ENCODE measurements around the gene ICOSLG.
A peak's percentile ranks its signal among the peaks of the same experiment; 100 is the strongest.
"Not testable (repeated sequence)": the region's sequence is repeated elsewhere in the genome, so short reads cannot be mapped to it uniquely, and the experiment has no call there.

The ICOSLG gene, protein sequence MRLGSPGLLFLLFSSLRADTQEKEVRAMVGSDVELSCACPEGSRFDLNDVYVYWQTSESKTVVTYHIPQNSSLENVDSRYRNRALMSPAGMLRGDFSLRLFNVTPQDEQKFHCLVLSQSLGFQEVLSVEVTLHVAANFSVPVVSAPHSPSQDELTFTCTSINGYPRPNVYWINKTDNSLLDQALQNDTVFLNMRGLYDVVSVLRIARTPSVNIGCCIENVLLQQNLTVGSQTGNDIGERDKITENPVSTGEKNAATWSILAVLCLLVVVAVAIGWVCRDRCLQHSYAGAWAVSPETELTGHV

DNA sequence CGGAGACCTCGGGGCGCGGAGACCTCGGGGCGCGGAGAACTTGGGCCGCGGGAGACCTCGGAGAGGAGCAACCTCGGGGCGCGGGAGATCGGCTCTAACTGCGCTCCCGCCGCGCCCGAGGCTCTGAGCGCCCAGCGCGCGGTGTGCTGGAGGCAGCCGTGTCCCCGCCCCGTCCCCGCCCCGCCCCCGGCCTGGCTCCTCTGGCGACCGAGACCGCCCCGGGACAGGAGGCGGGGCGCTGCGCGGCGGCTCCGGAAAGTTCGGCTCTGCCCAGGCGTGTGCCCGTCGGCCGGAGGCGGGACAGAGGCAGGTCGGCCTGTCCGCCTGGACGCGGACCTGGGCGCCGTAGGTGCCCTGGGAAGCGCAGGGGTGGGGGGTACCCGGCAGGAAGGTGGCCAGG, at the start of gene ICOSLG:
ICOSLG (minus strand) TSS at position 102 of the 400 bp plus-strand sequence. CDS start 126 bp downstream, outside the sequence.
- H3K4me1 ChIP-seq (ENCODE audit: control insufficient read depth, insufficient read depth, low read length); H3K36me3 ChIP-seq (ENCODE audit: control insufficient read depth in 2 of 2, insufficient read depth in 2 of 2, low read length in 2 of 2); H3K27me3 ChIP-seq (ENCODE audit: control insufficient read depth in 1 of 2, insufficient read depth in 2 of 2, low read length in 2 of 2); H3K4me3 ChIP-seq (ENCODE audit: low read length in 2 of 2); H3K9me3 ChIP-seq (ENCODE audit: control insufficient read depth in 2 of 2, low read length in 2 of 2); H3K27ac ChIP-seq (ENCODE audit: low read length); H3K9ac ChIP-seq (ENCODE audit: low read length in 2 of 2): not testable (repeated sequence)

DNA sequence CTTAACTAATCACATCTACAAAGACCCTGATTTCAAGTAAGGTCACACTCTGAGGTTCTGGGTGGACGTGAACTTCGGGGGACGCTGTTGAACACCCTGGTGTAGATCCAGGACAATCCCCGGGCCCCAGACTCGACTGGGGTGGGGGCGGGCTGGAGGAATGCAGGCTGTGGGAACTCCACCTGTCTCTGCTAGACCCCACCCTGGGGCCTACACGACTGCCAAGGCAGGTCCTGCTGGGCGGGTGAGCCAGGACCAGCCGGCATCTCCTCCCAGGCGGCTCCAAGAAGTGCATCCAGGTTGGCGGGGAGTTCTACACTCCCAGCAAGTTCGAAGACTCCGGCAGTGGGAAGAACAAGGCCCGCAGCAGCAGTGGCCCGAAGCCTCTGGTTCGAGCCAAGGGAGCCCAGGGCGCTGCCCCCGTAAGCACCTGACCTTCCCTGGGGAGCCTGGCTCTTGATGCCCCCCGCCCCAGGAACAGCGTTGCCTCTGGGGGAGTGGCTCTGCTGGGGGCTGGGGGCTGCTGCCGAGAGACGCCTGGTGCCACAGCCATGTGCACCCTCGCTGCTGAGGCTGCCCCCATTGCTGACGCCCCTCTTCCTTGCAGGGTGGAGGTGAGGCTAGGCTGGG, 48.8 kb upstream of the ICOSLG start:
- Histone ChIP-seq H3K9ac (ENCODE audit: low read length in 2 of 2) (no peak overlapping the region), H3K9me3 (ENCODE audit: control insufficient read depth in 2 of 2, low read length in 2 of 2) (no peaks in the 10 kb centered on the region), H3K4me1 (ENCODE audit: control insufficient read depth, insufficient read depth, low read length) (peaks cover 3% of the 10 kb centered on the region), H3K27ac (ENCODE audit: low read length) (no peak overlapping the region), H3K4me3 (ENCODE audit: low read length in 2 of 2) (no peak overlapping the region), H3K36me3 (ENCODE audit: control insufficient read depth in 2 of 2, insufficient read depth in 2 of 2, low read length in 2 of 2) (no peaks in the 10 kb centered on the region), H3K27me3 (ENCODE audit: control insufficient read depth in 1 of 2, insufficient read depth in 2 of 2, low read length in 2 of 2) (peaks cover 9 to 25% of the 10 kb centered on the region in 2 donors)

DNA sequence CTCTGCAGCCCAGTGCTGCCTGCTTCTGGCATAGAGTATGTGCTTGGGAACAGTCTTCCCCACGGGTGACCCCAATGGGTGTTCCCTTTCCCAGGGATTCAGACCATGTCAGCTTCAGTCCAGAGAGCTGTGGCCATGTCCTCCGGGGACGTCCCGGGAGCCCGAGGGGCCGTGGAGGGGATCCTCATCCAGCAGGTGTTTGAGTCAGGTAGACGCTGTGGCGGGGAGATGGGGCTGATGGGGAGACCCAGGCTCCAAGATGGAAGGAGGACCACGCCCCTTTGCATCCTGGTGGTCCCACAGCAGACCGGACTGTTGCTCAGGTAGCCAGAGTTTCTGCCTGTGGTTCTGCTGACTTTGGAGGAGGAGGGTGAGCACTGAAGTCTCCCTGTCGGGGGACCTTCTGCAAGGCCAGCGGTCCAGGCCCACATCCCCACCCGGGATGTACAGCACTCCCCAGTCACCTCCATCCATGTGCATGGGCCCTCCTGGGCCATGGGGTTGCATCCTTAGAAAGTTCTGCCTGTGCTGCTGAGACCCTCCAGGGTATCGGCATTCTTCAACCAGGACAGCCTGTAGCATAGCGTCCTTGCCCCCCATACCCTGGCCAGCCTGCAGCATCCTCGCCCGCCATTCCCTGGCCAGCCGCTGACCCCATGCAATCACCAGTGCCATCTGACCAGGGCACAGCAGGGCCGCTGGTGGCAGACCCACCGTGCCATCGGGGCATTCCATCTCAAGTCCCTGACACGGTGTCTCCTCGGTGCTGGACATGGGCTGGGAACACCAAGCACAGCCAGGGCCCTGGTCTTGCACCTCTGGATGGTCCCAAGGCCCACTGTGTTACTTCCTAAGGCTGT, 47.7 kb upstream of the ICOSLG start:
- Histone ChIP-seq H3K36me3 (ENCODE audit: control insufficient read depth in 2 of 2, insufficient read depth in 2 of 2, low read length in 2 of 2) (no peaks in the 10 kb centered on the region), H3K27ac (ENCODE audit: low read length) (no peak overlapping the region), H3K4me3 (ENCODE audit: low read length in 2 of 2) (no peak overlapping the region), H3K9me3 (ENCODE audit: control insufficient read depth in 2 of 2, low read length in 2 of 2) (no peaks in the 10 kb centered on the region), H3K9ac (ENCODE audit: low read length in 2 of 2) (no peak overlapping the region), H3K27me3 (ENCODE audit: control insufficient read depth in 1 of 2, insufficient read depth in 2 of 2, low read length in 2 of 2) (peaks cover 9 to 25% of the 10 kb centered on the region in 2 donors), H3K4me1 (ENCODE audit: control insufficient read depth, insufficient read depth, low read length) (no peaks in the 10 kb centered on the region)

DNA sequence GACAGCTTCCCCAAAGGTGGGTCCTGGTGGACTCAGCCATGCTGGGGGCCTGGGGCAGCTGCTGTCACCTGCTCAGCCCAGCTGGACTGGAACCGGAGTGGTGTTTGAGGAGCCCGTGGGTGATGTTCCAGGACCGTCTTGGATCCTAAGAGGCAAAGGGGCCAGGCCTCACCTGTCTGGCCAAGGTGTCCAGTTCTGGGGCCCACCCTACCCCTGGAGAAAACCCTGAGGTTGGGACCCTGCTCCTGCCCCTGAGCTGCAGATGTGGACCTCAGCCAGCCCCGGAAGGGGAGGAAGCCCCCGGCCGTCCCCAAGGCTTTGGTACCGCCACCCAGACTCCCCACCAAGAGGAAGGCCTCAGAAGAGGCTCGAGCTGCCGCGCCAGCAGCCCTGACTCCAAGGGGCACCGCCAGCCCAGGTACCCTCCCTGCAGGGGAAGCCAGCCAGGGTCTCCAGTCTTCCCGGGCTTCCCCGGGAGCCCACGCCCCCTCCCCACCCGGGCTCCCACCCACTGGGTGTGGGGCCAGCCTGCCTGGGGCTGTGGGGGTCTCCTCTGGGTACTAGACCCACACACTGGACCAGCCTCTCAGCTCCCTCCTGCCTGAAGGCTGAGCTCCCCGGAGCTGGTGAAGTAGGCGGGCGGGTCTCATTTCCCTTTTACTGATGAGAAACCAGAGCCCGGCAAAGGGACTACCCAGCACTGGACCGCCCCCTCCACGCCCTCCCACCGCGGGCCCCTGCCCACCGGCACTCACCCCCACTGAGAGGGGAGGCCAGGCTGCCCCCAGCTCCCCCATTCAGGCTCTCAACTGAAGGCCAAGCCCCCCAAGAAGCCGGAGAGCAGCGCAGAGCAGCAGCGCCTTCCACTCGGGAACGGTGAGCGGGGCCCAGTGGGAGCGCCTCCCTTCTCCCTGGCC, 46.2 kb upstream of the ICOSLG start:
- Histone ChIP-seq H3K4me3 (ENCODE audit: low read length in 2 of 2) (no peak overlapping the region), H3K9me3 (ENCODE audit: control insufficient read depth in 2 of 2, low read length in 2 of 2) (no peaks in the 10 kb centered on the region), H3K4me1 (ENCODE audit: control insufficient read depth, insufficient read depth, low read length) (no peaks in the 10 kb centered on the region), H3K27ac (ENCODE audit: low read length) (no peak overlapping the region), H3K27me3 (ENCODE audit: control insufficient read depth in 1 of 2, insufficient read depth in 2 of 2, low read length in 2 of 2) (peaks cover 9 to 25% of the 10 kb centered on the region in 2 donors), H3K36me3 (ENCODE audit: control insufficient read depth in 2 of 2, insufficient read depth in 2 of 2, low read length in 2 of 2) (no peaks in the 10 kb centered on the region), H3K9ac (ENCODE audit: low read length in 2 of 2) (no peak overlapping the region)

DNA sequence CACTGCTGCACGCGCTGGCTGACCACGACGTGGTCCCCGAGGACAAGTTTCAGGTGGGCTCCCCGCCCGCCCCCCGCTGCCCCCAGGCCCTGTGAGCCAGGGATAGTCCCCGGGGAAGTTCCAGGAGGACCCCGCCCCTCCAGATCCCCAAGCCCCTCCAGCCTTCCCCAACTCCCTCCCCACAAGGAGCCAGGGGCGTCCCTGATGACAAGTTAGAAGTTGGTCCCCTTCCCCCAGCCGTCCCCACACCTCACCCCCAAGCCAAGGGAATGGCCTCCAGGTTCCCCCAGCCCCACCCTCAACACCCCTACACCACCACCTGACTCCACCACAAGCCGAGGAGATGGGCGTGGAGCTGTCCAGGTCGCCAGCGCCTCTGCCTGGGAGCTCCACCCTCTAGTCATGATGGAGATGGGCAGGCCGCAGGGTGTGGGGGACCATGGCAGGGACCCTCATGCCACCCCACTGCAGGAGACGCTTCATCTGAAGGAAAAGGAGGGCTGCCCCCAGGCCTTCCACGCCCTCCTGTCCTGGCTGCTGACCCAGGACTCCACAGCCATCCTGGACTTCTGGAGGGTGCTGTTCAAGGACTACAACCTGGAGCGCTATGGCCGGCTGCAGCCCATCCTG, 45.5 kb upstream of the ICOSLG start:
- H3K4me3 ChIP-seq (ENCODE audit: low read length in 2 of 2) = no peak overlapping the region
- no peaks in the 10 kb centered on the region for H3K9me3 ChIP-seq (ENCODE audit: control insufficient read depth in 2 of 2, low read length in 2 of 2)
- no peak overlapping the region for H3K9ac ChIP-seq (ENCODE audit: low read length in 2 of 2)
- H3K36me3 ChIP-seq (ENCODE audit: control insufficient read depth in 2 of 2, insufficient read depth in 2 of 2, low read length in 2 of 2) = no peaks in the 10 kb centered on the region
- H3K4me1 ChIP-seq (ENCODE audit: control insufficient read depth, insufficient read depth, low read length) = no peaks in the 10 kb centered on the region
- H3K27me3 ChIP-seq (ENCODE audit: control insufficient read depth in 1 of 2, insufficient read depth in 2 of 2, low read length in 2 of 2) = peaks cover 9 to 25% of the 10 kb centered on the region in 2 donors
- H3K27ac ChIP-seq (ENCODE audit: low read length) = no peak overlapping the region

DNA sequence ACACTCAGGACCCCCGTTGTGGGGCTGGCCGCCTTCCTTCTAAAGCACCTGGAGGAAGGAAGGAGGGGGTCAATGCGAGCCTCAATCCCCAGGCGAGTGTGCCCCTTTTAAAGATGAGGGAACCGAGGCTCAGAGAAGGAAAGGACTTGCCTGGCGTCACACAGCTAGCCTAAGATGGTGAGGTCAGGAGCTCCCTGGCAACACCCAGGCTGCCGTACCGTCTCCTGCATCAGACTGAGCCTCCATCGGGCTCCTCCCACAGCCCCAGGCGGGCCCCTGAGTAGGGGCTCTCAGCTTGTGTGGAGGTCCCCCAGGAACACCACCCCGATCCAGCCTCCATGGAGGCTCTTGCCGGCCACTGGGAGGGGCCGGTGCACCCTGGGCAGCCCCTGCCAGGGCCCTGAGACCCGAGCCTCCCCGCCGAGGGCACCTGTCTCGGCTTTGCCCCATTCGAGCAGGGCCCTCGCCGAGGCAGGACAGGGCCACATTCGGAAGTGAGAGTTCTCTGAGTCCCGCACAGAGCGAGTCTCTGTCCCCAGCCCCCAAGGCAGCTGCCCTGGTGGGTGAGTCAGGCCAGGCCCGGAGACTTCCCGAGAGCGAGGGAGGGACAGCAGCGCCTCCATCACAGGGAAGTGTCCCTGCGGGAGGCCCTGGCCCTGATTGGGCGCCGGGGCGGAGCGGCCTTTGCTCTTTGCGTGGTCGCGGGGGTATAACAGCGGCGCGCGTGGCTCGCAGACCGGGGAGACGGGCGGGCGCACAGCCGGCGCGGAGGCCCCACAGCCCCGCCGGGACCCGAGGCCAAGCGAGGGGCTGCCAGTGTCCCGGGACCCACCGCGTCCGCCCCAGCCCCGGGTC, 44.6 kb upstream of the ICOSLG start, which contains the start of gene AIRE:
AIRE (plus strand) TSS at position 739 of the 855 bp plus-strand sequence. CDS start 131 bp downstream, outside the sequence.
- peaks cover 8 to 25% of the 10 kb centered on the region in 2 donors for H3K27me3 ChIP-seq (ENCODE audit: control insufficient read depth in 1 of 2, insufficient read depth in 2 of 2, low read length in 2 of 2)
- H3K27ac ChIP-seq (ENCODE audit: low read length) = no peak within 1 kb of the TSS
- no peak within 1 kb of the TSS for H3K9ac ChIP-seq (ENCODE audit: low read length in 2 of 2)
- peak within 1 kb of the TSS in 1 of 2 donors; percentile 40 for H3K4me3 ChIP-seq (ENCODE audit: low read length in 2 of 2)
- H3K4me1 ChIP-seq (ENCODE audit: control insufficient read depth, insufficient read depth, low read length) = no peaks in the 10 kb centered on the region
- H3K36me3 ChIP-seq (ENCODE audit: control insufficient read depth in 2 of 2, insufficient read depth in 2 of 2, low read length in 2 of 2) = no peaks in the 10 kb centered on the region
- no peaks in the 10 kb centered on the region for H3K9me3 ChIP-seq (ENCODE audit: control insufficient read depth in 2 of 2, low read length in 2 of 2)

DNA sequence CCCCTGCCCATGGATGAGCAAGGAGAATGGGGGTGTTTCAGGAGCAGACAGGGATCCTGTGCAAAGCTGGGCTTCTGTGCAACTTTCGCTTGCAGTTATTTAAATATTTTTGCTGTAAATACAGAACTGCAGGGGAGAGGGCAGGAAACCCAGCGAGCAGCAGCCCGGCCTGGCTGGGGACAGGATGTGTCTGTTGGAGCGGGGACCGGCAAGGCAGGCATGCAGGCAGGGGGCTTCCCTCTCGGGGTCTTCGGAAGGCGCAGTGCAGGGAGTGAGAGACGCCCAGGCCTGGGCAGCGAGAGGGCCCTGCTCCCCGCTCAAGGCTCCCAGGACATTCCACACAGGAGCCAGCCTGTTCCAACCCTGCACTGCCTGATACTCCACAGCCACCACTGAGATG, 43.2 kb upstream of the ICOSLG start:
- Histone ChIP-seq H3K9ac (ENCODE audit: low read length in 2 of 2) (no peak overlapping the region), H3K27ac (ENCODE audit: low read length) (no peak overlapping the region), H3K36me3 (ENCODE audit: control insufficient read depth in 2 of 2, insufficient read depth in 2 of 2, low read length in 2 of 2) (no peaks in the 10 kb centered on the region), H3K9me3 (ENCODE audit: control insufficient read depth in 2 of 2, low read length in 2 of 2) (no peaks in the 10 kb centered on the region), H3K4me3 (ENCODE audit: low read length in 2 of 2) (no peak overlapping the region), H3K4me1 (ENCODE audit: control insufficient read depth, insufficient read depth, low read length) (no peaks in the 10 kb centered on the region), H3K27me3 (ENCODE audit: control insufficient read depth in 1 of 2, insufficient read depth in 2 of 2, low read length in 2 of 2) (peaks cover 7 to 25% of the 10 kb centered on the region in 2 donors)

DNA sequence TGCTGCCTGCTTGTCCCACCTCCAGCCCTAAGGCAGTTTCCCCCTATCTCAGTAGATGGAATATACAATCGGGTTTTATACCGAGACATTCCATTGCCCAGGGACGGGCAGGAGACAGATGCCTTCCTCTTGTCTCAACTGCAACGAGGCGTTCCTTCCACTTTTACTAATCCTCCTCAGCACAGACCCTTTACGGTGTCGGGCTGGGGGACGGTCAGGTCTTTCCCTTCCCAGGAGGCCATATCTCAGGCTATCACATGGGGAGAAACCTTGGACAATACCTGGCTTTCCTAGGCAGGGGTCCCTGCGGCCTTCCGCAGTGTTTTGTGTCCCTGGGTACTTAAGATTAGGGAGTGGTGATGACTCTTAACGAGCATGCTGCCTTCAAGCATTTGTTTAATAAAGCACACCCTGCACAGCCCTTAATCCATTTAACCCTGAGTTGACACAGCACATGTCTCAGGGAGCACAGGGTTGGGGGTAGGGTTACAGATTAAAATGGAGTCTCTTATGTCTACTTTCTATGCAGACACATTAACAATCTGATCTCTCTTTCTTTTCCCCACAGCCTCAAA, 42.6 kb upstream of the ICOSLG start:
- H3K36me3 ChIP-seq (ENCODE audit: control insufficient read depth in 2 of 2, insufficient read depth in 2 of 2, low read length in 2 of 2); H3K4me1 ChIP-seq (ENCODE audit: control insufficient read depth, insufficient read depth, low read length); H3K9me3 ChIP-seq (ENCODE audit: control insufficient read depth in 2 of 2, low read length in 2 of 2); H3K4me3 ChIP-seq (ENCODE audit: low read length in 2 of 2); H3K27ac ChIP-seq (ENCODE audit: low read length); H3K9ac ChIP-seq (ENCODE audit: low read length in 2 of 2): not testable (repeated sequence)
- peaks cover 7 to 25% of the 10 kb centered on the region in 2 donors for H3K27me3 ChIP-seq (ENCODE audit: control insufficient read depth in 1 of 2, insufficient read depth in 2 of 2, low read length in 2 of 2)

DNA sequence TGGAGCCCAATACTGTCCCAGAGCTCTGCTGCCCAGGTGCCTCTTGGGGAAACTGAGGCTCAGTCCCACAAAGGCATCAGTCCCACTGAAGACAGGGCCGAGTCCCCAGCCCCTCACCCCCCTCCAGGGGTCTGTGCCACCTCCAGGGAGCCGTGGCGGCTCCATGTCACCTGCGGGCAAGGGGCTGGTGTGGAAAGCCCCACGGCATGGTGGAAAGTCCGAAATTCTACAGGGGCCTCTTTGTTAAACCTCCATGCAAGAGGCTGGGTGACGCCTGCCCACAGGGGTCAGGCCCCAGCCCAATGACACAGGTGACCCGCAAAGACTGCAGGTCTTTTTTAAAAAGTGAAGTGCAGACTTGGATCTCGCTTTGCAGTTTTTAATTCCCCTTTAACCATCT, 41.6 kb upstream of the ICOSLG start:
- peaks cover 4 to 20% of the 10 kb centered on the region in 2 donors for H3K27me3 ChIP-seq (ENCODE audit: control insufficient read depth in 1 of 2, insufficient read depth in 2 of 2, low read length in 2 of 2)
- no peak overlapping the region for H3K4me3 ChIP-seq (ENCODE audit: low read length in 2 of 2)
- H3K36me3 ChIP-seq (ENCODE audit: control insufficient read depth in 2 of 2, insufficient read depth in 2 of 2, low read length in 2 of 2) = no peaks in the 10 kb centered on the region
- H3K4me1 ChIP-seq (ENCODE audit: control insufficient read depth, insufficient read depth, low read length) = no peaks in the 10 kb centered on the region
- H3K27ac ChIP-seq (ENCODE audit: low read length) = no peak overlapping the region
- H3K9me3 ChIP-seq (ENCODE audit: control insufficient read depth in 2 of 2, low read length in 2 of 2) = no peaks in the 10 kb centered on the region
- no peak overlapping the region for H3K9ac ChIP-seq (ENCODE audit: low read length in 2 of 2)
